ENCODE data around the gene ABI2.

GRCh38 chr2:203418271-203418670, 90.1 kb downstream of the ABI2 start:
- no peak for TF ChIP-seq CTCF (IDR thresholded peaks at IDR 0.05)
- no peak for TF ChIP-seq POLR2AphosphoS5 (IDR thresholded peaks at IDR 0.05; ENCODE audit: insufficient read depth in 1 of 2, low read depth in 1 of 2)
- TF ChIP-seq POLR2A (IDR thresholded peaks at IDR 0.05), result no peak

All from vagina (tissue), 2 donors.